Activated CD8-positive, alpha-beta memory T cell treated with anti-CD3 and anti-CD28 coated beads, Interleukin-2, amount 10 ng/mL, durations not matched to agents 7 days and 5 days (primary cell): ENCODE results near the gene HMGN5. TPM values are rescaled to one million over a fixed set of nuclear protein-coding genes. Genes with fewer than 3 reads are reported as not detected.

Experiments used
- ATAC-seq: fragments of 150-1000 bp; cut with Tn5 transposase; one replicate; pipeline ENCODE4 v1.10.0; 2021; ENCODE audit warnings: moderate library complexity
- CTCF ChIA-PET: fragments of 350-600 bp; sonication (Branson Sonifier 250); formaldehyde crosslinking; loops from one replicate; lab custom pipeline; 2021; ENCODE audit warnings: antibody characterized with exemption; lab: Charles Lee
- DNase-seq: peaks from one replicate; pipeline ENCODE4 v3.0.0-alpha.2; 2020
- H3K27ac Mint-ChIP-seq: one replicate; pipeline ENCODE4 v1.8.0; 2021; ENCODE audit warnings: mild to moderate bottlenecking, mixed read lengths
- H3K27me3 Mint-ChIP-seq: one replicate; pipeline ENCODE4 v1.8.0; 2021; ENCODE audit warnings: mixed read lengths
- H3K36me3 Mint-ChIP-seq: one replicate; pipeline ENCODE4 v1.8.0; 2021; ENCODE audit warnings: mild to moderate bottlenecking, mixed read lengths
- H3K4me1 Mint-ChIP-seq: one replicate; pipeline ENCODE4 v1.8.0; 2021; ENCODE audit warnings: mixed read lengths
- H3K4me3 Mint-ChIP-seq: one replicate; pipeline ENCODE4 v1.8.0; 2021; ENCODE audit warnings: mild to moderate bottlenecking, moderate library complexity, mixed read lengths
- H3K9me3 Mint-ChIP-seq: one replicate; pipeline ENCODE4 v1.8.0; 2022; ENCODE audit warnings: low read depth, mixed read lengths
- total RNA-seq, 2 experiments: library from RNA; stranded (reverse); gene quantifications; one replicate each; pipeline ENCODE4 v1.2.3, GENCODE V29; 2021

The HMGN5 gene
- total RNA-seq, 2 experiments from 2014 or later = 2.8 to 4.0 TPM

GRCh38 chrX:81202943-81203342 lies 1.2 kb upstream of the HMGN5 start:
- Mint-ChIP-seq H3K4me1 (peaks cover 29% of the 10 kb centered on the region), H3K4me3 (peak overlapping the region; percentile 97)
- CTCF ChIA-PET = no interaction called here

GRCh38 chrX:81202456-81202819 lies 725 bp upstream of the HMGN5 start:
- peak; percentile 40 for ATAC-seq
- CTCF ChIA-PET = interaction anchor here (1.2 kb wide), 1 partner anchor 9 kb away, joined by 7 read pairs; no protein-coding TSS in a partner anchor
- H3K9me3 Mint-ChIP-seq = no peaks in the 10 kb centered on the region
- no peaks in the 10 kb centered on the region for H3K27me3 Mint-ChIP-seq
- peaks cover 27% of the 10 kb centered on the region for H3K4me1 Mint-ChIP-seq
- peak overlapping the region; percentile 94 for H3K27ac Mint-ChIP-seq
- no peak for DNase-seq
- peak overlapping the region; percentile 97 for H3K4me3 Mint-ChIP-seq
- peaks cover 27% of the 10 kb centered on the region for H3K36me3 Mint-ChIP-seq

More at GRCh38 chrX:81202943-81203342, 1.2 kb upstream of the HMGN5 start:
- H3K36me3 Mint-ChIP-seq = peaks cover 30% of the 10 kb centered on the region
- H3K27me3 Mint-ChIP-seq = no peaks in the 10 kb centered on the region
- H3K9me3 Mint-ChIP-seq = no peaks in the 10 kb centered on the region
- ATAC-seq (no peak), DNase-seq (no peak)
- peak overlapping the region; percentile 94 for H3K27ac Mint-ChIP-seq

GRCh38 chrX:81201071-81201470 lies 642 bp downstream of the HMGN5 start:
- Mint-ChIP-seq H3K27me3 (no peaks in the 10 kb centered on the region), H3K4me3 (peak overlapping the region; percentile 97), H3K27ac (peak overlapping the region; percentile 94), H3K9me3 (no peaks in the 10 kb centered on the region), H3K4me1 (peaks cover 22% of the 10 kb centered on the region), H3K36me3 (peaks cover 18% of the 10 kb centered on the region)
- CTCF ChIA-PET = interaction anchor here (1.2 kb wide), 1 partner anchor 8 kb away, joined by 7 read pairs; no protein-coding TSS in a partner anchor
- DNase-seq (no peak), ATAC-seq (no peak)

DNA sequence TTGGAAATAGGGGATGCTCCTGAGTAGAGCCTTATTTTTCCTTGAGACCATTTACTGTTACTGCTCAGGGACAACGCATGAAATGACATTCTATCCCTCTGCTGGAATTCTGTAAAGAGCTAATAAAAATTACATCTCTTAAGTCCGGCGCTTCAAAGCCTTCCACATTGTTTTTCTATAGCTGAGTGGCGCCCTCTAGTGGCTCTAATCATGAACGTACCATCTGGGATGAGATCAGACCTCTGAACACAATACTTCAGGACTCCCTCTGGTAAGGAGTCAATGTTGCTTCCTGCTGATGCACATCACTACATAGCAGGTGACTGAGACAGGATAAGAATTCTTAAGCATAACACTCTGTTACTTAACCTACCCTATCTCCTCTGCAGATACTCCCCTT lies 6.0 kb downstream of the HMGN5 start:
- peaks cover 3% of the 10 kb centered on the region for H3K4me1 Mint-ChIP-seq
- no peaks in the 10 kb centered on the region for H3K9me3 Mint-ChIP-seq
- no peak overlapping the region for H3K4me3 Mint-ChIP-seq
- H3K27me3 Mint-ChIP-seq = no peaks in the 10 kb centered on the region
- DNase-seq (peak; percentile 67), ATAC-seq (peak; percentile 51)
- H3K27ac Mint-ChIP-seq = no peak overlapping the region
- H3K36me3 Mint-ChIP-seq = peaks cover 1% of the 10 kb centered on the region
- CTCF ChIA-PET = interaction anchor here (0.9 to 1.1 kb wide), 2 partner anchors 9 to 315 kb away, joined by 4 to 5 read pairs; no protein-coding TSS in a partner anchor

- ATAC-seq (no peak), DNase-seq (no peak)
- Mint-ChIP-seq H3K36me3 (peaks cover 1% of the 10 kb centered on the region), H3K9me3 (no peaks in the 10 kb centered on the region), H3K4me1 (peaks cover 3% of the 10 kb centered on the region), H3K4me3 (no peak overlapping the region), H3K27me3 (no peaks in the 10 kb centered on the region), H3K27ac (no peak overlapping the region)
- CTCF ChIA-PET = interaction anchor here (0.9 to 1.1 kb wide), 2 partner anchors 9 to 314 kb away, joined by 4 to 5 read pairs; no protein-coding TSS in a partner anchor
Measured at GRCh38 chrX:81195259-81195658, 6.5 kb downstream of the HMGN5 start.

GRCh38 chrX:81174286-81174685 lies 27.4 kb downstream of the HMGN5 start:
- peak; percentile 42 for ATAC-seq
- Mint-ChIP-seq H3K27me3 (no peaks in the 10 kb centered on the region), H3K36me3 (no peaks in the 10 kb centered on the region), H3K9me3 (no peaks in the 10 kb centered on the region), H3K4me3 (no peak overlapping the region), H3K4me1 (no peaks in the 10 kb centered on the region), H3K27ac (no peak overlapping the region)
- DNase-seq = no peak
- CTCF ChIA-PET = no interaction called here

DNA sequence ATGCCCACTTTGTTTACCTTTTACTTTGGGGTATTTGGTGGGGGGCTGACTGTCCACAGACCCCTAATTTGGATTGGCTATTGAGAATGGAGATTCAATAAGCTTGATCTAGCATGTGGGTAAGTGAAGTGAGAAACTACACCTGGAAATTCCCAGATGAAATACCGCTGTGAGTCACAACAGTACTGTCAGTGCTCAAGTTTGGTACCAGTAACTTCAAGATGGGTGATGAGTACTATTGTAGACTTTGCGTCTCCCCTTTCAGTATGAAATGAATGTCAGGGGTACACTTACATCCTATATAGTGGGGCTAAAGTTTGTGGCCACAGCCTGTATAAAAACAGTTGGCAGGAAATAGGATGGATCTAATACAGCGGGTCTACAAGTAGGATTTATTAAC lies 33.3 kb downstream of the HMGN5 start:
- no peak overlapping the region for H3K27ac Mint-ChIP-seq
- no peaks in the 10 kb centered on the region for H3K36me3 Mint-ChIP-seq
- DNase-seq (no peak), ATAC-seq (no peak)
- no peaks in the 10 kb centered on the region for H3K27me3 Mint-ChIP-seq
- CTCF ChIA-PET = no interaction called here
- no peaks in the 10 kb centered on the region for H3K4me1 Mint-ChIP-seq
- H3K9me3 Mint-ChIP-seq = no peaks in the 10 kb centered on the region
- H3K4me3 Mint-ChIP-seq = no peak overlapping the region

GRCh38 chrX:81121513-81122363 lies 80.0 kb downstream of the HMGN5 start:
- DNase-seq (peak; percentile 90), ATAC-seq (peak; percentile 97)
- H3K9me3 Mint-ChIP-seq = no peaks in the 10 kb centered on the region
- CTCF ChIA-PET = no interaction called here
- H3K36me3 Mint-ChIP-seq = no peaks in the 10 kb centered on the region
- H3K27ac Mint-ChIP-seq = peak overlapping the region; percentile 80
- H3K4me1 Mint-ChIP-seq = peaks cover 7% of the 10 kb centered on the region
- peaks cover 18% of the 10 kb centered on the region for H3K27me3 Mint-ChIP-seq
- peak overlapping the region; percentile 82 for H3K4me3 Mint-ChIP-seq

GRCh38 chrX:81120936-81121371 lies 80.8 kb downstream of the HMGN5 start:
- Mint-ChIP-seq H3K4me1 (peaks cover 7% of the 10 kb centered on the region), H3K27ac (peak overlapping the region; percentile 80), H3K27me3 (peaks cover 13% of the 10 kb centered on the region), H3K9me3 (no peaks in the 10 kb centered on the region), H3K4me3 (peak overlapping the region; percentile 82), H3K36me3 (no peaks in the 10 kb centered on the region)
- ATAC-seq = peak; percentile 57
- CTCF ChIA-PET = interaction anchor here (0.8 to 1.0 kb wide), 2 partner anchors 9 to 11 kb away, joined by 3 to 4 read pairs; no protein-coding TSS in a partner anchor
- DNase-seq = peak; percentile 50

- Mint-ChIP-seq H3K27me3 (peaks cover 13% of the 10 kb centered on the region), H3K4me1 (peaks cover 7% of the 10 kb centered on the region), H3K27ac (peak overlapping the region; percentile 80), H3K9me3 (no peaks in the 10 kb centered on the region), H3K4me3 (peak overlapping the region; percentile 82), H3K36me3 (no peaks in the 10 kb centered on the region)
- ATAC-seq (peak; percentile 18), DNase-seq (no peak)
- CTCF ChIA-PET = interaction anchor here (0.8 to 1.0 kb wide), 2 partner anchors 10 kb away, joined by 3 to 4 read pairs; no protein-coding TSS in a partner anchor
Measured at GRCh38 chrX:81120258-81120935, 81.3 kb downstream of the HMGN5 start.

DNA sequence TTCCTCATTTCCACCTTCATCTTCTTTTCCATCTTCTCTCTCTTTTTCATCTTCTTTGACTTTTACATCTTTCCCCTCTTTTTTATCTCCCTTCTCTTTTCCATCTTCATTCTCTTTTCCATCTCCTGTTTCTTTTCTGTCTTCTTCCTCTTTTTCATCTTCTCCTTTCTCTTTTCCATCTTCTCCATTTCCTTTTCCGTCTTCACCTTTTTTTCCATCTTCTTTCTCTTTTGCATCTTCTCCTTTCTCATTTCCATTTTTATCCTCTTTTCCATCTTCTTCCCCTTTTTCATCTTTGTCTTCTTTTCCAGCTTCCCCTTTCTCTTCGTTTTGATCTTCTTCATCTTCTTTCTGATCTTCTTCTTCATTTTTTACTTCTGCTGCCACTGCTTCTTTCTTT lies 87.0 kb downstream of the HMGN5 start:
- peaks cover 2% of the 10 kb centered on the region for H3K4me1 Mint-ChIP-seq
- H3K27me3 Mint-ChIP-seq = no peaks in the 10 kb centered on the region
- no peak for DNase-seq
- H3K27ac Mint-ChIP-seq = no peak overlapping the region
- no peaks in the 10 kb centered on the region for H3K9me3 Mint-ChIP-seq
- CTCF ChIA-PET = no interaction called here
- H3K4me3 Mint-ChIP-seq = no peak overlapping the region
- H3K36me3 Mint-ChIP-seq = no peaks in the 10 kb centered on the region
- no peak for ATAC-seq

GRCh38 chrX:81110286-81110685 lies 91.4 kb downstream of the HMGN5 start:
- no peak for ATAC-seq
- no peak overlapping the region for H3K27ac Mint-ChIP-seq
- no peak for DNase-seq
- H3K9me3 Mint-ChIP-seq = peaks cover 2% of the 10 kb centered on the region
- CTCF ChIA-PET = interaction anchor here (1.1 kb wide), 1 partner anchor 10 kb away, joined by 3 read pairs; no protein-coding TSS in a partner anchor
- no peaks in the 10 kb centered on the region for H3K36me3 Mint-ChIP-seq
- H3K4me3 Mint-ChIP-seq = no peak overlapping the region
- no peaks in the 10 kb centered on the region for H3K4me1 Mint-ChIP-seq
- H3K27me3 Mint-ChIP-seq = no peaks in the 10 kb centered on the region

DNA sequence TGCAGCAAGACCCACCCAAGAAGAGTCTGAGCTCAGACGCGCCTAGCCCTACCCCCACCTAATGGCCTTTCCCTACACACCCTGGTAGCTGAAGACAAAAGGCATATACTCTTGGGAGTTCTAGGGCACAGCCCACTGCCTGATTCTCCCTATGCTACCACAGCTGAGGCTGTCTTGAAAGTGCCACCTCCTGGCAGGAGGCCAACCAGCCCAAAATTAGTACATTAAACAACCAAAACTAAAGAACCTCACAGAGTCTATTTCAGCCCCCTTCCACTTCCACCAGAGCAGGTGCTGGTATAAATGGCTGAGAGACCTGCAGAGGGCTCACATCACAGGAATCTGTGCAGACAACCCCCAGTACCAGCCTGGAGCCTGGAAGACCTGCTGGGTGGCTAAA lies 119.1 kb downstream of the HMGN5 start:
- CTCF ChIA-PET = no interaction called here
- DNase-seq (no peak), ATAC-seq (no peak)
- no peaks in the 10 kb centered on the region for H3K36me3 Mint-ChIP-seq
- no peak overlapping the region for H3K4me3 Mint-ChIP-seq
- no peaks in the 10 kb centered on the region for H3K27me3 Mint-ChIP-seq
- H3K27ac Mint-ChIP-seq = no peak overlapping the region
- no peaks in the 10 kb centered on the region for H3K9me3 Mint-ChIP-seq
- H3K4me1 Mint-ChIP-seq = no peaks in the 10 kb centered on the region
